GM12891 (cell line): ENCODE measurements around the gene PLA2G2C.

ENCODE experiments used
- DNase-seq: peaks from one replicate; pipeline ENCODE4 v3.0.0; 2011; ENCODE audit warnings: low spot score; ENCODE audit not compliant: insufficient read length
- FAIRE-seq: peaks from 2 replicates; lab custom pipeline; 2011; peaks lifted over from hg19 to GRCh38; lab: Jason Lieb, UNC
- PAX5 ChIP-seq: IDR thresholded peaks from 2 replicates; pipeline ENCODE4 v1.6.1; 2011; ENCODE audit warnings: low read length, moderate library complexity, mild to moderate bottlenecking; ENCODE audit not compliant: insufficient read depth, severe bottlenecking
- POLR2A ChIP-seq: IDR thresholded peaks from 2 replicates; pipeline ENCODE4 v1.6.1; 2011; ENCODE audit warnings: low read depth, low read length, control low read depth
- POLR2AphosphoS5 ChIP-seq: IDR thresholded peaks from 2 replicates; pipeline ENCODE4 v1.6.1; 2011; ENCODE audit warnings: low read depth, low read length, control low read depth
- POU2F2 ChIP-seq: IDR thresholded peaks from 2 replicates; pipeline ENCODE4 v1.6.1; 2011; ENCODE audit warnings: low read depth, mild to moderate bottlenecking, control low read depth, low read length, moderate library complexity
- SPI1 ChIP-seq: IDR thresholded peaks from 2 replicates; pipeline ENCODE4 v1.6.1; 2011; ENCODE audit warnings: low read depth, low read length, control low read depth
- TAF1 ChIP-seq: IDR thresholded peaks from 2 replicates; pipeline ENCODE4 v1.6.1; 2011; ENCODE audit warnings: low read depth, low read length, control low read depth

The PLA2G2C gene

DNA sequence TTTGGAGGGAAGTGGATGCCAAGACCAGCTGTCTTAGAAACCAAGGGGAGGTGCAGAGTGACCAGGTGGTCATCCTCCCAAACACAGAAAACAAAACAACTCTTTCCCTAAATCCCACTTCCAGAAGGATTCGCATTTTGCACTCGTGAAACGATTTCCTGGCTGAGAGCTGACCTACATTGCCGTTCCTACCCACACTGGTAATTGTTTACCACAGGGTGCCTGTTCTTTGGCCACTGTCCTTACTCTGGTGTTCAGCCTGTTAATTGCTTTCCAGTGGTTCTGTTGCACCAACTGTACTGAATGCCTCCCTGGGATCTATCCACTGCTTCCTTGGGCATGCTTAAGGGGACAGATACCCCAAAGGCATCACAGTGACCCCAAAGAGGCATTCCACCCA is 23.2 kb upstream of the PLA2G2C start:
- FAIRE-seq, result no peak
- TF ChIP-seq POLR2A, result no peak
- no peak for TF ChIP-seq POLR2AphosphoS5
- no peak for TF ChIP-seq SPI1
- no peak for TF ChIP-seq POU2F2
- TF ChIP-seq PAX5, result no peak
- no peak for TF ChIP-seq TAF1

GRCh38 chr1:20207546-20207945 is 21.2 kb upstream of the PLA2G2C start:
- TF ChIP-seq POLR2A (no peak), TAF1 (no peak), PAX5 (no peak), SPI1 (no peak), POU2F2 (no peak), POLR2AphosphoS5 (no peak)
- DNase-seq, result no peak
- no peak for FAIRE-seq

More for the DNA sequence above, 23.2 kb upstream of the PLA2G2C start:
- DNase-seq, result no peak

DNA sequence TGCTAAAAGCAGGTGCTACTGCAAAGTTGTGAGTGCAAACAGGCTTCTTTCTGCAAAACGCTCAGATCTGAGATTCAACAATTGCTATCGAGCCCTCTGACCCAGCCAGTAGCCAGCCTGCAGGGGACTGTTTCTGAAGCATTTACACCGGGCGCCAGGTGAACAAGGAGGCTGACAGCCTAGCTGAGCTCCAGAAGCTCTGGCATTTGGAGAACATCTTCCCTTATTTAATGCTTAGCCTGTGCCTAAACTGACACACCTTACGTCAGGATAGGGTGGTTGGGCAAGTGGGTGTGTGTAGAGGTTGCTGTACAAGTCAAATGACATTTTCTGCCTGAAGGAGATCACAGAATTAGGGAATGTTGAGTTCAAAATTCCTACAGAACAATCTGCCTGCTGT is 15.8 kb upstream of the PLA2G2C start:
- TF ChIP-seq POU2F2, result no peak
- no peak for TF ChIP-seq TAF1
- TF ChIP-seq SPI1, result no peak
- TF ChIP-seq POLR2AphosphoS5, result no peak
- TF ChIP-seq PAX5, result no peak
- TF ChIP-seq POLR2A, result no peak
- FAIRE-seq (no peak), DNase-seq (no peak)

DNA sequence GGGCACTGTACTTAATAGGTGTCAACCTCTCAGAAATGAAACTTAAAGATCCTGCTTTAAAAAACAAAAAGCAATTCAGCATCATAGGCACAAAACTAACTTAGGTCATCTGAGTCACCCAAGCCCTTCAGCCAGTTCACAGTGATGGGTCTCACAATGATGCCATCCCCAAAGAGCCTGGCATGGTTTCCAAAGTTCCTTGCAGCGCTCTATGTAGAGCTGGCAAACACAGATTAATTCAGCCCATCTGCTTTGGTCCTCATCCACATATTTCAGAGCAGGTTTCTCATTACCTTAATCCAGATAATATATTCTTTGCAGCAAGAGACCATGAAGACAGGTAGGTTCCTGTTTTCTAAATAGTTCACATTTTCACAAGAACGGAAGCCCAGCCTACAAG is 14.6 kb upstream of the PLA2G2C start:
- FAIRE-seq (no peak), DNase-seq (no peak)
- TF ChIP-seq PAX5 (no peak), POLR2A (no peak), SPI1 (no peak), POU2F2 (no peak), TAF1 (no peak), POLR2AphosphoS5 (no peak)

DNA sequence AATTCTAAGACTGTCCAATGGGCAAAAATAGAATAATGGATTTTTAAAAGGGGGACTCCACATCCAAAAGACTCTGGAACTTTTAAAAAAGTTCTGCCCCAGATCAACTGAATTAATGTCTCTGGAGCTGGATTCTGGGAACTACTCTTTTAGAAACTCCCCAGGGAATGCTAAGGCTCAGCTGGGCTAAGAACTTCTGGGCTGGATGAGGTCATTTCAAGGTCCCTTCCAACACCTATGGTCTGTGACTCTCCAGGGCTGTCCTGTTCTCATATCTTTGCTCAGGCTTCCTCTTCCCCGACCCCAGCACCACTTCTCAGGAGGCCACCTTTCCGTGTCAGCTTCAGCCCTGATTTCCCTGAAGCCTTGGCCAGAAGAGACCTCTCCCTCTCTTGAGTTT is 13.5 kb upstream of the PLA2G2C start:
- FAIRE-seq (no peak), DNase-seq (no peak)
- TF ChIP-seq SPI1, result no peak
- TF ChIP-seq TAF1, result no peak

GRCh38 chr1:20199403-20199802 is 13.1 kb upstream of the PLA2G2C start:
- FAIRE-seq (no peak), DNase-seq (no peak)
- no peak for TF ChIP-seq SPI1
- TF ChIP-seq POLR2AphosphoS5, result no peak
- no peak for TF ChIP-seq POLR2A
- TF ChIP-seq POU2F2, result no peak
- TF ChIP-seq PAX5, result no peak
- no peak for TF ChIP-seq TAF1

DNA sequence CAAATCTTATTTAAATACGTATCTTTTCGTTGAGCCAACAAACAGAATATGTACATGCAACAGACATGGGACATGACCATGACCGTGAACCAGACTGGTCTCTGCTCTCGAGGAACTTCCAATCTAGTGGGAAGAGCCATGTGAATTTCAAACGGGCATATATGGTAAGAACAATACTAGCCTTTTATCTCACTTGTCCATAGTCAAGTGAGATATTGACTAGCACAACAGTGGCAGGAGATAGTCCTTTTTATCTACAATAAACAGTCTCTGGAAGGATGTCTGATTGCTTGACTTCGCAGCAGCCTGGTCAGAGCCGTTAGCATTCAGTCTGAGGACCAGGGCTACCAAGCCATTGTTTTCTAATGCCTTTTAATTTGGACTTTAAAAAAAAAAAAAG is 12.6 kb upstream of the PLA2G2C start:
- DNase-seq (no peak), FAIRE-seq (no peak)
- TF ChIP-seq POLR2AphosphoS5, result no peak
- no peak for TF ChIP-seq PAX5
- TF ChIP-seq POLR2A, result no peak
- TF ChIP-seq TAF1, result no peak
- TF ChIP-seq POU2F2, result no peak
- no peak for TF ChIP-seq SPI1

DNA sequence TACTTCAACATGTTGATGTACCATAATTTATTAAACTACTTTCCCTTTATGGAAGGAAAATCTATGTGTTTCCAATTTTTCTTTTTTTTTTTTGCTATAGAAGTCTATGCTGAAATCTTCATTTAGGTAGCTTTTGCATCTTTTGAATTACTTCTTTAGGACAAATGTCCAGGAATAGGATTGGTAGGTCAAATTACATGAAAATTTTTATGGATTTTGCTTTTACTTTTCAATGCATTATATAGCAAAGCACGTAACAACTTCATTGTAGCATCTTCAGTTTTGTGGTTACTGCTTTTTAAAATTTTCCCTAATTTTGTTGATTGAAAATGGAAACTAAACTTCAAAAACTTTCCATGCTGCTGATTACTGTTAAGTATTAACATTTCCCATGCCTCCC is 12.0 kb upstream of the PLA2G2C start:
- FAIRE-seq (no peak), DNase-seq (no peak)
- TF ChIP-seq POLR2A (no peak), POU2F2 (no peak), SPI1 (no peak), PAX5 (no peak), TAF1 (no peak), POLR2AphosphoS5 (no peak)

DNA sequence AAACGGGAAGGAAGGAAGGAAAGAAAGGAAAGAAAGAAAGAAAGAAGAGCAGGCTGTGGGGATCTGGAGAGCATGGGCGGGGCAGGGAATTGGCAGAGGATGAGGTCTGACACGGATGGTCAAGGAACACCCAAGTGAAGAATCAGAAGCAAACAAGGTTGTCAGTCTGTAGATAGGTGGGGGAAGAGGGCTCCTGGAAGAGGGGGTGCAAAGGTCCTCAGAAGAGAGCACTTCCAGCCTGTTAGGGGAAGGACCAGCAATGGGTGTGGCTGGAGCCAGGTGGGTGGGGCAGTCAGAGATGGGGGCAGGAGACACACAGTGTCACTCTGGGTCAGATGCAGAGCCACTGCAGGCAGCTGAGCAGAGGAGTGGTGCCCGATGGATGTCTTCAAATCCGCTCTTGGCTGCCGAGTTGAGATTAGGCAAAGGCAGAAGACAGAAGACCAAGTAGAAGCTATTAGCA is 11.0 kb upstream of the PLA2G2C start:
- DNase-seq, result no peak
- TF ChIP-seq SPI1, result no peak
- TF ChIP-seq TAF1, result no peak
- TF ChIP-seq POLR2AphosphoS5, result no peak
- no peak for TF ChIP-seq POU2F2
- no peak for TF ChIP-seq PAX5
- no peak for TF ChIP-seq POLR2A
- FAIRE-seq, result no peak

DNA sequence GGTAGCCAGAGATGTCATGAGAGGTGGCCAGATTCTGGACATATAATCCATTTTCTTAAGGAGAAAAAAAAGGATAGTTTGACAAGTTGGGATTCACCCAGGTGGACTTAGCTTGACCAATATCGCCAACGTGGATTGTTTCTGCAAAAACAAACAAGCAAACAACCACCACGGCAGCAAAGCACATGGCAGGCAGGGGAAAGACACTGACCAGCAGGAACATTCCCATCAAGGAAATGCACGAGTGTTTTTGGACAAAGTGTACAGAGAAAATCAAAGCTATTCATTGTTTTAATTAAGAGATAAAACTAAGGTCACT is 9.1 kb upstream of the PLA2G2C start:
- FAIRE-seq (no peak), DNase-seq (no peak)
- no peak for TF ChIP-seq POU2F2
- TF ChIP-seq POLR2A, result no peak
- no peak for TF ChIP-seq PAX5
- no peak for TF ChIP-seq TAF1
- no peak for TF ChIP-seq POLR2AphosphoS5
- no peak for TF ChIP-seq SPI1
